ENCODE data around the gene KLHL24. TPM values are rescaled to one million over a fixed set of nuclear protein-coding genes. Genes with fewer than 3 reads are reported as not detected.
A peak's percentile ranks its signal among the peaks of the same experiment; 100 is the strongest.

The KLHL24 gene
- total RNA-seq, 1 experiment from 2014 or later: 17.7 TPM

GRCh38 chr3:183635107-183635430, 354 bp upstream of the KLHL24 start:
- Mint-ChIP-seq H3K4me1 (peaks cover 6 to 8% of the 10 kb centered on the region in 2 experiments; a peak in 3 of 4 replicates), H3K4me3 (peak overlapping the region; percentile 85 to 89), H3K27me3 (ENCODE audit: low read depth) (no peaks in the 10 kb centered on the region; the same call in 1 of the 2 replicates), H3K27ac (no peak overlapping the region), H3K36me3 (ENCODE audit: insufficient read depth in 1 of 3, low read depth in 3 of 3) (peaks cover 0 to 8% (median 0%) of the 10 kb centered on the region in 3 experiments; a peak in 2 of 7 replicates), H3K9me3 (no peaks in the 10 kb centered on the region)
- Histone ChIP-seq H3K9me3 (ENCODE audit: control insufficient read depth, low read depth, low read length) (no peaks in the 10 kb centered on the region), H2AFZ (ENCODE audit: low read length) (peak overlapping the region; percentile 74), H3K27me3 (ENCODE audit: insufficient read depth, low read length) (no peaks in the 10 kb centered on the region), H3K23ac (ENCODE audit: insufficient read length, low read depth, low read length) (no peak overlapping the region), H4K8ac (replicated peaks; ENCODE audit: insufficient read length, low read depth, low read length) (no peak overlapping the region), H3K4ac (ENCODE audit: low read depth, low read length) (no peak overlapping the region), H3K4me1 (ENCODE audit: insufficient read depth, low read length) (no peaks in the 10 kb centered on the region), H2AK5ac (ENCODE audit: insufficient read length, low read length) (no peak overlapping the region), H2BK120ac (ENCODE audit: low read depth, low read length, poor library complexity, severe bottlenecking) (no peak overlapping the region), H3T11ph (ENCODE audit: low read length) (no peak overlapping the region), H3K4me2 (ENCODE audit: insufficient read depth, insufficient read length, low read length) (peak overlapping the region; percentile 72), H3K23me2 (ENCODE audit: insufficient read length, low read depth, low read length, poor library complexity, severe bottlenecking) (no peaks in the 10 kb centered on the region), H3K27ac (ENCODE audit: insufficient read length, low read depth, low read length) (no peak overlapping the region), H4K5ac (ENCODE audit: insufficient read length, low read depth, low read length) (no peak overlapping the region), H4K20me1 (ENCODE audit: control insufficient read depth, insufficient read depth, insufficient read length) (no peaks in the 10 kb centered on the region), H3K79me2 (ENCODE audit: insufficient read depth, low read length) (no peaks in the 10 kb centered on the region; the same call in 1 of the 2 replicates), H2BK20ac (ENCODE audit: low read depth, low read length, poor library complexity, severe bottlenecking) (no peak overlapping the region), H3K9ac (ENCODE audit: extremely low read depth, insufficient read length, low read length) (no peak overlapping the region), H3K14ac (ENCODE audit: insufficient read depth, low read length) (no peak overlapping the region), H3K56ac (ENCODE audit: insufficient read length, low read depth, low read length) (no peak overlapping the region), H2BK5ac (ENCODE audit: insufficient read length, low read length) (no peak overlapping the region), H4K91ac (ENCODE audit: insufficient read length, low read depth, low read length) (no peak overlapping the region), H3K18ac (ENCODE audit: insufficient read length, low read depth, low read length) (no peak overlapping the region), H2BK15ac (ENCODE audit: low read depth, low read length) (no peak overlapping the region), H2BK12ac (ENCODE audit: insufficient read length, low read depth, low read length) (no peak overlapping the region), H3K79me1 (ENCODE audit: insufficient read depth, low read depth, low read length, poor library complexity, severe bottlenecking) (no peaks in the 10 kb centered on the region)
- TF ChIP-seq CTCF (conservative IDR thresholded peaks at IDR 0.05): no peak
- WGBS (ENCODE audit: extremely low coverage, insufficient read length, low lambda C conversion rate): no CpG with 5 or more reads among the region's 9 CpGs
- DNase-seq: no peak

All from H9 (cell line).